Smooth muscle cell (in vitro differentiated cells): ENCODE measurements around the gene ITGB2. TPM values are rescaled to one million over a fixed set of nuclear protein-coding genes. Genes with fewer than 3 reads are reported as not detected.

Experiments used
- DNase-seq: peaks from one replicate; lab custom pipeline; 2025; ENCODE audit not compliant: unreplicated experiment; lab: John Stamatoyannopoulos, UW
- H2AFZ ChIP-seq: fragments of 200-600 bp; sonication (generic); 2 replicates; pipeline ENCODE4 v1.6.0; 2016; ENCODE audit warnings: antibody characterized with exemption, low read depth, mild to moderate bottlenecking
- H3F3A ChIP-seq: fragments of 200-600 bp; sonication (generic); 2 replicates; pipeline ENCODE4 v1.6.0; 2017; ENCODE audit warnings: antibody characterized with exemption, low read depth
- H3K27ac ChIP-seq: fragments of 200-600 bp; sonication (generic); 2 replicates; pipeline ENCODE4 v1.5.1; 2016; ENCODE audit warnings: low read depth, mild to moderate bottlenecking
- H3K27me3 ChIP-seq: fragments of 200-600 bp; sonication (generic); 2 replicates; pipeline ENCODE4 v1.6.1; 2016; ENCODE audit warnings: low read depth, mild to moderate bottlenecking
- H3K36me3 ChIP-seq: fragments of 200-600 bp; sonication (generic); 2 replicates; pipeline ENCODE4 v1.5.1; 2016; ENCODE audit warnings: low read depth
- H3K4me1 ChIP-seq: fragments of 200-600 bp; sonication (generic); 2 replicates; pipeline ENCODE4 v1.5.1; 2016; ENCODE audit warnings: low read depth
- H3K4me2 ChIP-seq: fragments of 200-600 bp; sonication (generic); 2 replicates; pipeline ENCODE4 v1.6.0; 2016; ENCODE audit warnings: mild to moderate bottlenecking
- H3K4me3 ChIP-seq: fragments of 200-600 bp; sonication (generic); 2 replicates; pipeline ENCODE4 v1.5.1; 2016; ENCODE audit warnings: mild to moderate bottlenecking
- H3K79me2 ChIP-seq: fragments of 200-600 bp; sonication (generic); 2 replicates; pipeline ENCODE4 v1.6.0; 2016; ENCODE audit warnings: low read depth, mild to moderate bottlenecking
- H3K9ac ChIP-seq: fragments of 200-600 bp; sonication (generic); 2 replicates; pipeline ENCODE4 v1.6.0; 2016; ENCODE audit warnings: low read depth
- H3K9me3 ChIP-seq: fragments of 200-600 bp; sonication (generic); replicated peaks from 2 replicates; pipeline ENCODE4 v1.5.1; 2016; ENCODE audit warnings: low read depth
- H4K20me1 ChIP-seq: fragments of 200-600 bp; sonication (generic); 2 replicates; pipeline ENCODE4 v1.6.0; 2016; ENCODE audit warnings: low read depth
- WGBS: methylation state at CpG from one replicate; pipeline ENCODE4 v1.1.7; 2016; ENCODE audit warnings: low lambda C conversion rate; 5-methylcytosine and 5-hydroxymethylcytosine counted together
- polyA plus RNA-seq: library from polyadenylated mRNA; unstranded; fragments of >200 nt; fragmentation: Nextera tagmentation; extraction: Ambion mirVana; gene quantifications from 2 replicates; pipeline ENCODE4 v1.2.1, GENCODE V29; 2016
- total RNA-seq: library from RNA; depleted of rRNA; stranded (reverse); fragments of >200 nt; gene quantifications from 2 replicates; pipeline ENCODE4 v1.2.3, GENCODE V29; 2014
- TF ChIP-seq, protein P1 (sequence below): fragments of 200-600 bp; sonication (generic); IDR thresholded peaks from 2 replicates; pipeline ENCODE4 v1.5.1; 2017; ENCODE audit warnings: borderline replicate concordance, mild to moderate bottlenecking, antibody characterized with exemption; ENCODE audit not compliant: insufficient read depth, poor library complexity, severe bottlenecking

Gene ITGB2
- total and polyA plus RNA-seq, 2 experiments from 2014 or later, result 0.18 to 0.86 TPM

DNA sequence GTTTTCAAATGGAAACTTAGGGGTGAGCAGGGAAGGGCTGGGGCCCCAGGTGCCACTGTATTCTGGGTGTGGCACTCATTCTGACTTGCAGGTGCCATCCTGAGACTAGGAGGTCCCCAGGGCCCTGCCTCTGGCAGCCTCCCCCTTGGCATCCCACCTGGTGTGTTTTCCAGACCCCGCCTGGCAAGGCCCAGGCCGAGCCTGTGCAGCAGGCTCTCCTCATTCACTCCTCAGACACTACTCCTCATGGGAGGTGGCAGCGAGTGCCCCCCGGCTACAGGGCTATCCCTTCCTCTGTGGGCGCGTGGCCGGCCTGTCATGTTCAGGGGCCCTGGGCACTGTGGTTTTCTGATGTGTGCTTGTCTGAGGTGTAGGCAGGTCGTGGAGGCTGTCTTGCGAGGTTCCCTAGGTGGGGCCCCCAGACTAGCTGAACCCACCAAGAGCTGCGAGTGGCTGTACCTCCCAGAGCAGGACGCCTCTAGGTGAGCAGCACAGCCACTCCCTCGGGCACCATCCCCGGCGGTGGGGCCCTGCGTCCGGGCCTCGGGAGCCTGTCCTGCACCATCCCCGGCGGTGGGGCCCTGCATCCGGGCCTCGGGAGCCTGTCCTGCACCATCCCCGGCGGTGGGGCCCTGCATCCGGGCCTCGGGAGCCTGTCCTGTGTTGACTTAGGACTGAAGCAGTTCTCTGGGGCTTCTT is 32.4 kb upstream of the ITGB2 start:
- peaks cover 71% of the 10 kb centered on the region for H4K20me1 ChIP-seq
- no peak overlapping the region for H3K4me2 ChIP-seq
- H3K27ac ChIP-seq, result no peak overlapping the region
- no peak overlapping the region for H3K9ac ChIP-seq
- H3K4me3 ChIP-seq, result no peak overlapping the region
- H3K36me3 ChIP-seq, result no peaks in the 10 kb centered on the region
- H3K79me2 ChIP-seq, result peaks cover 37% of the 10 kb centered on the region
- TF ChIP-seq, protein P1, sequence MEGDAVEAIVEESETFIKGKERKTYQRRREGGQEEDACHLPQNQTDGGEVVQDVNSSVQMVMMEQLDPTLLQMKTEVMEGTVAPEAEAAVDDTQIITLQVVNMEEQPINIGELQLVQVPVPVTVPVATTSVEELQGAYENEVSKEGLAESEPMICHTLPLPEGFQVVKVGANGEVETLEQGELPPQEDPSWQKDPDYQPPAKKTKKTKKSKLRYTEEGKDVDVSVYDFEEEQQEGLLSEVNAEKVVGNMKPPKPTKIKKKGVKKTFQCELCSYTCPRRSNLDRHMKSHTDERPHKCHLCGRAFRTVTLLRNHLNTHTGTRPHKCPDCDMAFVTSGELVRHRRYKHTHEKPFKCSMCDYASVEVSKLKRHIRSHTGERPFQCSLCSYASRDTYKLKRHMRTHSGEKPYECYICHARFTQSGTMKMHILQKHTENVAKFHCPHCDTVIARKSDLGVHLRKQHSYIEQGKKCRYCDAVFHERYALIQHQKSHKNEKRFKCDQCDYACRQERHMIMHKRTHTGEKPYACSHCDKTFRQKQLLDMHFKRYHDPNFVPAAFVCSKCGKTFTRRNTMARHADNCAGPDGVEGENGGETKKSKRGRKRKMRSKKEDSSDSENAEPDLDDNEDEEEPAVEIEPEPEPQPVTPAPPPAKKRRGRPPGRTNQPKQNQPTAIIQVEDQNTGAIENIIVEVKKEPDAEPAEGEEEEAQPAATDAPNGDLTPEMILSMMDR, result no peak
- H2AFZ ChIP-seq, result no peak overlapping the region
- no peaks in the 10 kb centered on the region for H3F3A ChIP-seq
- no peaks in the 10 kb centered on the region for H3K9me3 ChIP-seq
- H3K4me1 ChIP-seq, result peaks cover under 1% of the 10 kb centered on the region
- no peak for DNase-seq
- 94% methylated on average over 14 of the region's 25 CpGs for WGBS
- H3K27me3 ChIP-seq, result no peaks in the 10 kb centered on the region

DNA sequence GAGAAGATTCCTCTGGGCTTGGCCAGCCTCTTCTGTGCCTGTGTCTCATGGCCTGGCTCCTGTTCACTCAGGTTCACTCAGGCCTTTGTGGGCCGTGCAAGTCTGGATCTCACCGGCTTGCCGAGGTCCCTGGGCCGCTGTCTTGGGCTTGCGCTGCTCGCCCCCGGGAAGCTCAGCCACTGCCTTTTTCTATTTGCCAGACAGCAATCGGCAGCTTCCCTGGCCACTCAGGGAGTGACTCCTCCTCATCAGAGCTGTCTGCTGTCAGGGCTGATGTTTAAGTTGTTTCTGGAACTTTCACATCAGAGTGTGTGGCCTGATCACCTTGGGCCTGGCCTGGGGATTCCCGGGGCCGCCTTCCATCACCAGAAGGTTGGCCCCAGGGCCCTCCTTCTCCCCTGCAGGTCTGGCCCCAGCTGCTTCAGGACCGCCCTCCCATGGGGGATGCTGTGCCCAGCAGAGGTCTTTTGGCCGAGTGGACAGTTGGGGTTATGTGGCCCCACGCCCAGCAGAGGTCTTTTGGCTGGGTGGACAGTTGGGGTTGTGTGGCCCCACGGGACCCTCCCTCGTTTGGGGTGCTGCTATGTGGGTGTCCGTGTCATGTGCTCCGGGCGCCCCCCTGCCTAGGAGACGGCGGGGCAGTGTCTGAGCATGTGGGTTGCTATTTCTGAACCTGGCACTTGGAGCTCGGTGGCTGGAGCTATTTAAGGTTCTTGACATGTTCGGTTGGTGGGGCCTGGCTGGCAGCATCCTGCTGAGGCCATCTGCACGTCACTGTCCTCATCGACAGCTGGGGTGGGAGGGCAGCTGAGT is 31.6 kb upstream of the ITGB2 start:
- Histone ChIP-seq H3K4me2 (no peak overlapping the region), H3K4me1 (no peaks in the 10 kb centered on the region), H3K36me3 (no peaks in the 10 kb centered on the region), H3K79me2 (peaks cover 37% of the 10 kb centered on the region), H2AFZ (no peak overlapping the region), H3K4me3 (no peak overlapping the region), H3K27me3 (no peaks in the 10 kb centered on the region), H3K9me3 (no peaks in the 10 kb centered on the region), H4K20me1 (peaks cover 71% of the 10 kb centered on the region), H3K9ac (no peak overlapping the region), H3F3A (no peaks in the 10 kb centered on the region), H3K27ac (no peak overlapping the region)
- DNase-seq, result no peak
- 95% methylated on average over 24 of the region's 24 CpGs for WGBS
- TF ChIP-seq, protein P1, result no peak

DNA sequence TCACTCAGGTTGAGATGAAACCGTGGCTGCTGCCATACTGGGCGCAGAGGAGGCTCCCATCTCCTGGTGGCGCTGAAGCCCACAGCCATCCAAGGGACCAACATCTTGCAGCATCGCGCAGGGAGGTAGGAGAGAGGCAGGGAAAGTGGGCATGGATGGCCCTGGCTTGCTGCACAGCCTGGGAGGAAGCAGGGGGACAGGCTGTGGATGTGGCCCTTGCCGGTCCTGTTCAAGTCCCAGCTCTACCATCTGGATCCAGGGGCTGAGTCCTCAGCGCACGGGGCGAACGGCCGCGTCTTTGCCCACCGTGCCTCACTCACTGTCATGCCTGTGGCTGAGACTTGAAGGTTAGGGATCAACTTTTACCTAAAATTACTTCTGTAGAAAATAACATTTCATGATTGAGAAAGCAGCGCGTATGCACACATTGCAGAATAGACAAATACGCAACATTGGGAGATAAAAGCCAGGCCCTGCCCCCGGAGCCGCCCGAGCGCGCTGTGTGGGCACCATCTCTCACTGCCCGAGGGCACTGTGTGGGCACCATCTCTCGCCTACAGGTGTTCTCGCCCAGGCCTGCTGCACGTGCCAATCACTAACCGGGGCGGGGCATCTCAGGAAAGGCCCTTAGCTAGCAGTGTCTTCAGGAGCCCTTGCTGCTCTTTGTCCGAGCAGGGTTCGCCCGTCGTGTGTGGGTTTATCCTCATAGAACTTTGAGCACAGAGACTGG is 30.7 kb upstream of the ITGB2 start:
- H3F3A ChIP-seq, result no peaks in the 10 kb centered on the region
- H4K20me1 ChIP-seq, result peaks cover 71% of the 10 kb centered on the region
- H3K9ac ChIP-seq, result no peak overlapping the region
- 97% methylated on average over 29 of the region's 31 CpGs for WGBS
- H3K4me3 ChIP-seq, result no peak overlapping the region
- no peaks in the 10 kb centered on the region for H3K4me1 ChIP-seq
- TF ChIP-seq, protein P1, result no peak
- no peak overlapping the region for H2AFZ ChIP-seq
- H3K4me2 ChIP-seq, result no peak overlapping the region
- no peak for DNase-seq
- H3K79me2 ChIP-seq, result peaks cover 38% of the 10 kb centered on the region
- H3K36me3 ChIP-seq, result no peaks in the 10 kb centered on the region
- H3K27me3 ChIP-seq, result no peaks in the 10 kb centered on the region
- no peak overlapping the region for H3K27ac ChIP-seq
- no peaks in the 10 kb centered on the region for H3K9me3 ChIP-seq
